Measurements from ENCODE around the gene KIRREL1.

KIRREL1 gene

DNA sequence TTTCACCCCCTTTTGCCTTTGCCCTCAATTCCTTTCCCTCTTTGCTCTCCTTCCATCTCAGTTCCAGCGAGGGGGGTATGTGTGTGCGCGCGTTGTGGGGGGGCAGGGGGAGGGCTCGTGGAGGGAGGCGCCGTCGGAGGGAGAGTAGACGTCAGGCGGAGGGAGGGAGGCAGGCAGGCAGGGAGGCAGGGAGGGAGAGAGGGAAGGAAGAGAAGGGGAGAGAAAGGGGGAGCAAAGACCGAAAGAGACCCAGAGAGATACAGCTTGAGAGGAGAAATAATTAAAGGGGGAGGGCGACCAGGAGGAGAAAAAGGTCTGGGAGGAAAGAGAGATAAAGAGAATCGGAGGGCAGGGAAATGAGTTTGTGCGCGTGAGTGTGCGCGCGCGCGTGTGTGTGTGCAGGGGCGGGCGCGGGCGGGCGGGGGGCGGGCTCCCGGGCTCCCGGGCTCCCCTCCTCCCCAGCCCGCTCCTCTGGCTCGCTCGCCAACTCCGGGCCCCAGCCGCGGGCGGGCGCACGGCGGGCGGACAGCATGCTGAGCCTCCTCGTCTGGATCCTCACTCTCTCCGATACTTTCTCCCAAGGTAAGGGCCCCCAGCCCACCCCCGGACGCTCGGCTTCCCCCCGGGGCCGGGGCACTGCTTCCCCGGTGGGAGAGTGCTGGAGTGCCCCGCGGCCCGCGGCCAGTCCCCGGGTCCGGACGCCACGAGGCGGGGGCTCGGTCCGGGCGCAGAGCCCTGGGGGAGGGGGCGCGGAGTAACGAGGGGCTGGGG is at the start of gene KIRREL1:
Gene KIRREL1, plus strand, starts transcription at position 499 of the 771 bp plus-strand sequence. Its CDS starts 32 bp downstream, at position 531.
- in situ Hi-C loops (cut with MboI; ENCODE audit: low sequenced_read_pairs), result loop anchor here (25.0 kb wide), 1 partner anchor 494 kb away; no protein-coding TSS in a partner anchor

DNA sequence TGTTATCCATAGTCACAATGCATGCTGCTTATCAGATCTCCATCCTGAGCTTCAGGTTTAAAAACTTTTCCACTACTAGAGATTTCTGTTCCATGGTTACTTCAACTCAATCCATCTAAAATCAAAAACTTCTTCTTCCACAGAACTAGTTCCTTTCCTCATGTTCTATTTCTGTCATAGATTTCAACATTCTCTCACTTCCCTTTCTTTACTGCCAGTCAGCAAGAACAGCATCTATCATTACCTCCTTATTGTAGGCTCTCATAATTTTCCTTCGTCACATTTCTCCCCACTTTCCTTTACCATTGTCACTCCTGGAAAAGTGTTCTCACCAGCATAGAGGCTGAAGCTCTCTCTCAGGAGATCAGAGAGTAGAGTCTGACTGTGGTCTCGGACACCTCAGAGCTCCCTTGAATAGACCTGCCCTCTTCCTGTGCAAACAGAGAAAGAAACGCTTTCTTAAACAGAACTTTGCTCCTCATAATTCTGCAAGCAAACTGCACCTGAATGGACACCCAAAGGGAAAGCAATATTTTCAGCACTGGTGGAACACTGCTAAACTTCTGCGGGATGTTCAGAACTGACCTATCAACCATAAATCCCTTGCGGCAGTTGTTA is 48.7 kb upstream of the KIRREL1 start:
- in situ Hi-C loops (cut with MboI; ENCODE audit: low sequenced_read_pairs), result loop anchor here (10.0 kb wide), 1 partner anchor 60 kb away; no protein-coding TSS in a partner anchor

DNA sequence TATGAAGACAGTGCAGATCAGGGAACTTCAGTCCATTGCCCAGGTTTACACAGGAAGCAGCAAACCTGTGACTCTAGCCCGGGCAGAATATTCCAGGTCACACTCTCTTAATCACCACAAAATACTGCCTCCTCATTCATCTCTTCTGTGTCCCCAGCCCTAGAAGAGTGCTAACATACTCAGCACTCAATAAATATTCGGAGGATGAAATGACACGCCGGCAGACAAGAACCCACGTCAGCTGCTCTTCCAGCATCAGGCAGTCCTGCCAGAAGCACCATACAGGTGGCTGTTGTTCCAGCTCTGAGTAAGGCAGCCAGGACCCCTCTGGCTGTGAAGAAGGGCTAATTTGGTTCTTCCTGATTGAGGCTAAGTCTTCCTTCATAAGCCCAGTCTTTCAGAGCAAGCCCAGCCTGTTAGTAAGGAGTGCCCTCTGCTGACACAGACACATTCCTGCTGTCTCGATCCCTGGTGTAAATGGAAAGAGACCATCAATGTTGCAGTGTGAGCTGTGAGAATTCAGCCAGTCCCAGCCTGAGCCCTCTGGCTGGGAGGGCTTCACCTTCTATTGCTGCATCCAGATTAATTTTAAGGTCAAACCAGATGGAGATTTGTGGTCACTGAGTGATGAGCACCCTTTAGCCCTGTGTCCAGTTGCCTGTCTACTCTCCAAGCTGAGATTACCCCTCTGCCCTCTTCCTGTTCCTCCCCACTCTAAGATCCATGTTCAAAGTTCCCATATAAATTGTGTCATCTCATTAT is 45.0 kb upstream of the KIRREL1 start:
- in situ Hi-C loops (cut with MboI; ENCODE audit: low sequenced_read_pairs), result loop anchor here (10.0 kb wide), 1 partner anchor 64 kb away; no protein-coding TSS in a partner anchor

DNA sequence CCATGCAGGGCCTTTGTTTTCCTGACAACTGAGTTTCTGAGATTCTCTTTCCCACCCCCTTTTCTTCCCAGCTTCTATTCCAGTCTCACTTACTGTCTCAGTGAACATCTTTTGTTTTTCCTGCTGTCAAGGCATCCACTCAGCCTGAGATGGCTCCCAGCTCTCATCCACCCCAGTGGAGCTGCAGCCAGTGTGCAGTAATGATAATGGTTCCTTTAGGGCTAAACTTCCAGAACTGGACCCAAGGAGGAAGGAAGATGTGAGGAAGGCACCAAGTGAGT is 44.4 kb upstream of the KIRREL1 start:
- in situ Hi-C loops (cut with MboI; ENCODE audit: low sequenced_read_pairs), result loop anchor here (10.0 kb wide), 1 partner anchor 64 kb away; no protein-coding TSS in a partner anchor

DNA sequence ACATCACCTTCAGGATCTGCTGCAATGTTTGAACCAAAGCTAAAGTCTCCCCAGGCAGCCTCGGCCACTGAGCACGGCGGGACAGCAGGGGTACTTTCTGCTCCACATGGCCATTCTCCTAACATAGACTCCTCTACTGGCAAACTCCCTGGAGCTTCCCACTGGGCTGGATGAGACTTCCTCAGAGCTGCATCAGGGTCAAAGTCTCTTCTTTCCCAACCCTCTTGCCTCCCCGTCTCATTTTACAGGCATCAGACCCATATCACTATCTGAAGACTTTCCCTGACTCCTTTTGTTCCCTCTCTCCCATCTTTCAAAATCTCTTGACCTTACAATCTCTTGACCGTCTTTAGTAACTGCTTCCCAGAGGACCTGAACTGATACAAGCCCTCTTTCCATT is 42.2 kb upstream of the KIRREL1 start:
- in situ Hi-C loops (cut with MboI; ENCODE audit: low sequenced_read_pairs), result no loop called here

DNA sequence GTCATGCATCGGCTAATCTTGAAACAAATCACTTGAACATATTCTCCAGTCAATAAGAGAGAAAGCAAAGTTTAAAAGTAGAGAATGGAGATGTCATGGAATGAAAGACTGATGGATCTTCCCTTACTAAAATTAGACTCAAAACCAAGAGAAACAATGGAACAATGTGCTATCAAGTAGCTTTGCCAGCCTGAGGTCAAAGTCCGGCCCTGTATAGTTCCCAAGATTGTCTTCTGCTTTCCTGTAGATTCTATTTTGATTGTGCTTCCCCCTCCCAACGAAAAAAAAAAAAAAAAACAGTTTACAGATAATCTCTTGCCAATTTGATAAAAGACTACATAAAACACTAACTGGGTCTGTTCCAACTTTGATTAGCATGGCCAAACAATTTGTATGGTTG is 40.8 kb upstream of the KIRREL1 start:
- in situ Hi-C loops (cut with MboI; ENCODE audit: low sequenced_read_pairs), result no loop called here

DNA sequence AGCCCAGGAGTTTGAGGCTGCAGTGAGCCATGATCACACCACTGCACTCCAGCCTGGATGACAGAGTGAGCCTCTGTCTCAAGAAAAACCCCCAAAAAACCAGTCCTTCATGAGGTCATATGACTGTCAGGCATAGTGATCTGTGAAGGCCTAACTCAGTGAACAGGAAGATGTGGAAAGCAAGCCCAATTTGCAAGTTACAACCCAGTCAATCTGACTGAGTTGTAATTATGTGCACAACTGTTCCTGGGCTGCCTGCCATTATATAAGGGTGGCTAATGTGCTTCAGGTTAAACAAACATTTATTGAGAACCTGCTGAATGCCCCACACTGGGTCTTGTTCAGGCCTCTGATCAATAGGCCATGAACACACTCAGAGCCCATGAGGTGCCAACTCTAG is 38.2 kb upstream of the KIRREL1 start:
- in situ Hi-C loops (cut with MboI; ENCODE audit: low sequenced_read_pairs), result no loop called here

DNA sequence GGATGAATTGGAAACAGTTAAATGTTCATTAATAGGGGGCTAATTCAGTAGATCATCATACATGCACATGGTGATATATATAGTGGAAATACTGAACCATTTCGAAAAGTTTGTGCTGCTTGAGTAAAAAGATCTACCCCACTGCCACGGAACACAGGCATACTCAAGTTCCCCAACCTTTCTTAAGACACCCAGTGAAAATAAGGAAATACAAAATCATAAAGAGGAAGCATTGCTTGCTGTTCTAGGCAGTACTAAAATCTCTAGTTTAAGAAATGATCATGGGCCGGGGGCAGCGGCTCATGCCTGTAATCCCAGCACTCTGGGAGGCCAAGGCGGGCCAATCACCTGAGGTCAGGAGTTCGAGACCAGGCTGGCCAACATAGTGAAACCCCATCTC is 37.6 kb upstream of the KIRREL1 start:
- in situ Hi-C loops (cut with MboI; ENCODE audit: low sequenced_read_pairs), result no loop called here

DNA sequence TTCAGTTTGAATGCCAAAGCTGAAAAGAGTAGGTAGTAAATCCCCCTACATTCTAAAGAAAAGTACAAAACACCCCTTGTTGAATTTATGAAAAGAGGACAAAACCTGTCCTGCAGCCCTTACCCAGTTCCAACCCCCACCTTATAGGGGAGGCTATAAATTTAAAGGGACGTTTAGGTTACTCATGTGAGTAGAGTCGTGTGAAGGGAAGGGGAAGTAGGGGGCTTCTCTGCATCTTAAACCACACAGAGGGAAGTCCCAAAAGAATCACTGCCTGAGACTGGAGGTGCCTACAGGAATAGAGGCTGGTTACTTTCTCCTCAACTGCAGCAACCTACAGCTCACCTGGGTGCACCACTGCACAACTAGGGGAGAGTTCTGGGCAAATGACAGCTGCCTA is 36.7 kb upstream of the KIRREL1 start:
- in situ Hi-C loops (cut with MboI; ENCODE audit: low sequenced_read_pairs), result no loop called here

DNA sequence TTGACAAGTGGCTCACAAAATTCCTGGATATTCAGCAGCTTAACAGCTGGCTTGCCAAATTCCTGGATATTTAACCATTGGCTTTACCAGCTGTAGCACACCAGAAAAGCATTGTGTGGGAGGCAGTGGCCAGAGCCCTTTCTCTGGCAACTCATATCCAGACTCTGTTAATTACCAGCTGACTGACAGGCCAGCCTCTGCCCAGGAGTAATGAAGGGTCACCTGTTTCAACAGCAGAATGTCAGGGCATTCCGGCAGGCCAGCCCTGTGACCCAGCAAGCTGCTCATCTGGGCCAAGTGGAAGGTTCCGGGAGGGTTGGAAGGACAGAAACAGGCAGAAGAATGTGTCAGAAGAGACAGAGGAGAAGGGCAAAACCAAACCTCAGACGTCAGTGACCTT is 35.2 kb upstream of the KIRREL1 start:
- in situ Hi-C loops (cut with MboI; ENCODE audit: low sequenced_read_pairs), result no loop called here

DNA sequence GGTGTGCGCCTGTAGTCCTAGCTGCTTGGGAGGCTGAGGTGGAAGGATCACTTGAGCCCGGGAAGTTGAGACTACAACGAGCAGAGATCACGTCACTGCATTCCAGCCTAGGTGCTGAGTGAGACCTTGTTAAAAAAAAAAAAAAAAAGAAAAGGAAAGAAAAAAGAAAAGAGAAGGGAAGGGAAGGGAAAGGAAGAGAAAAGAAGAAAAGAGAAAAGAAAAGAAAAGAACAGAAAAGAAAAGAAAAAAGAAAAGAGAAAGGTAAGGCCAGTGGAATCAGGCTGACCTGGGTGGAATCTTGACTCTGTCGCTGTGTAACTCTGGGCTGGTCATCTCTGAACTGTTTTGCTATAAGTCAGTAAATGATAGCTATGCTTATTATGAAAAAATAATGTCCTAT is 33.7 kb upstream of the KIRREL1 start:
- in situ Hi-C loops (cut with MboI; ENCODE audit: low sequenced_read_pairs), result loop anchor here (10.0 kb wide), 1 partner anchor 165 kb away; a partner anchor contains a TSS

DNA sequence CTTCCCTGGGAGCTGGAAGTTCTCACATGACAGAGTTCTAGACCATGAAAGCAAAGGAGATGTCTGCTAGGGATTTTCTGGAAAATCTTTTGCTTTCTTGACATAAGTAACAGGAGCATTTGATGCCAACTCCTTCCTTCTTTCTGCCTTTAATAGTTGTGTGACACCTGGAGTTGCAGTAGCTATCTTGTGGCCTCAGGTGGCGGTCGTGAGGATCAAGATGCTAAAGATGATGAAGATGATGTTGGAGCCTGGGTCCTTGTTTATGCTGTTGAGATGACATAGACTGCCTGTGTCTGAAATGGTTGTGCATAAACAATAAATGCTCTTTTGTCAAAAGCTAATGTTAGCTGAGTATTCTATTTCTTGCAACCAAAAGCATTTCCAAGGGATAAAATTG is 32.7 kb upstream of the KIRREL1 start:
- in situ Hi-C loops (cut with MboI; ENCODE audit: low sequenced_read_pairs), result loop anchor here (10.0 kb wide), 1 partner anchor 164 kb away; a partner anchor contains a TSS

DNA sequence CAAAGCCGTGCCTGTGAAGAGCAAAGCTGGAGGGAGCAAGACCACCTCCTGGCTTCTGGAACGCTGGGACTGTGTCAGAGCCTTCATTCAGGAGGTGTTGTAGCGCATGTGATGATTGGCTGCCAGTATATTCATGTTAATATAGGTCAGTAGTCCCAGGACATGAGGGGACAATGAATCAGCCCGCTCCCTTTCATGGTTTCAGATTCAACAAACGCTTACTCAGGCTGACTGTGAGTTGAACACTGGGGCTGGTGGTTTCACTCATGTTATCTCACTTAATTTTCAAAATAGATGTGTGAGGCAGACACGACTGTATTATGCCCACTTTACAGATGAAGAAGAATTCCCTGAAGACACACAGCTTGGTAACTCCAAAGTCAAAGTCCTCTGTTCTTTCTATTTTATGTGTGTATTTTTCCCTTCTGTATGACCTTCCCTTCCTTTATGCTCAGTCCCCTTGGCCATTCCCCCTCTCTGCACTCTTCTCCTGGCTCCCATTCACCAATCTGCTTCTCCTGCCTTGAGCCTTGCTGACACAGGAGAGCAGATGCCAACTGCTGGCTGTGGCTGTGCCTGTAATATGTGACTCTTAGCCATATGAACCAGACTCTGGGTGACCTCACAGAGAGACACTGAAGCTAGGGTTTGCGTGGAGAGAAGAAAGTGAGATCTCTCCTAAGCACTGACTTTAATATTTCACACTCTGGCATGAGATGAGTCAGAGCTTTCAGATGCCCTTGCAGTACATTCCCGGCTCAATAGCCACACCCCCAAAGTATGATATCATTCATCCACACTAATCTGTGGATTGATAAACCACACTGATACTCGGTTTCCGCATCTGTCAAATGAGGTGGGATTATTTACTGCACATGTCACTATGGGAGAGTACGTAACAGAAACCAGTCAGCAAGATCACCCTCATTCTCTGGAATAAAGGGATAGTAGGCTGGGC is 31.4 kb upstream of the KIRREL1 start:
- in situ Hi-C loops (cut with MboI; ENCODE audit: low sequenced_read_pairs), result loop anchor here (10.0 kb wide), 1 partner anchor 163 kb away; a partner anchor contains a TSS

DNA sequence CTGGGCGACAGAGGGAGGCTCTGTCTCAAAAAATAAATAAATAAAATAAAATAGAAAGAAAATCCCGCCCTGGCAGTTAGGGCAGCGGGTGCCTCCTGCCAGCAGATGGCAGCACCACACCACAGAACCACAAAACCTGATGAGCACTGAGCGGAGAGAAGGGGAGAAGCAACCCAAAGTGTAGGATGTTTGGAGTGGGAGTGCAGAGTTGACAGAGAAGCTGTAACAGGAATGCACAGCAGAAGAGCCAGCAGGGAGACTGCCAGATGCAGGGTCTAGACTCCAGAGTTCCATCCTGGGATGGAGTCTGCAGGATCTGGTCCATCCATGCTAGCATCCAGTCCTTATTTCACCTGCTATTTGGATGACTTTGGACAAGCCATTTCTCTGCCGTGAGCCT is 29.7 kb upstream of the KIRREL1 start:
- in situ Hi-C loops (cut with MboI; ENCODE audit: low sequenced_read_pairs), result loop anchor here (10.0 kb wide), 1 partner anchor 161 kb away; a partner anchor contains a TSS

DNA sequence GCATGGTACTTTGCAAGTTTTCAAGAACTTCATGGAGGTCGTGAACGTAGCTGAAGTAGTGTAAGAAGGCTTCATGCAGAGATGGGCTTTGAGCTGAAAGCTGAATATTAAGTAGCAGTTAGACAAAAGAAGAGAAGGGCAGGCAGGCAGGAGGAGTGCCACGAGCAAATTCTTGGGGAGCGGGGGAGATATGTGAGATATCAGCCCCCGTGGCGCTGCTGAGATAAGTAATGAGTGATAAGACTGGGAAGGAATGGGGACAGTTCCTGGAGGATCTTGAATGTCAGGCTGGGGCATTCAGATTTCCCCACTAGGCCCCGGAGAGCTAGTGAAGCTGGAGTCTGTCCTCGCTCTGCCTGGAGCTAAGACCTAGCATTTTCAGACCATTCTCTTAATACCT is 27.9 kb upstream of the KIRREL1 start:
- in situ Hi-C loops (cut with MboI; ENCODE audit: low sequenced_read_pairs), result loop anchor here (10.0 kb wide), 1 partner anchor 159 kb away; a partner anchor contains a TSS

DNA sequence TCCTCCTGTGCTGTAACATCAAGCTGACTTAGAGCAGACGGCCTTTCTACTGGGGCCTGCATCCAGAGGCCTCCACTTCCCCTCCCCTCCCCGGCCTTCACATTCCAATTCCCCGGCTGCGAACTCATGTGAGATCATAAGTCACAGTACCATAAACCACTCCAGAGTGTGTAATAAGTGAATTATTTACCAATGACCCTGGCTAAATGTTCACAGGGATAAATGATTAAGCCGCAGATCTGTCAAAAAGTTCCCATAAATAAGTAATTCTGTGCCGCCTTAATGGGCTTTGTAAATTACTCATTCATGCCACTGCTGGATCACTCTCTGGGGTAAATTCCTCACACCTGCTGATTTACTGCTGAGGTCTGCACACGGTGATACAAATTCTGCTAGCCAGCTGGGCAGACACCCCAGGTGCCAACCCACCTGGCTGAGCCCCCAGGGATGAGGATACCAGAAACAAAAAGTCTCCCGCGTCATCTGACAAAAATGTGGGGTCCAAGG is 27.4 kb upstream of the KIRREL1 start:
- in situ Hi-C loops (cut with MboI; ENCODE audit: low sequenced_read_pairs), result loop anchor here (10.0 kb wide), 1 partner anchor 159 kb away; a partner anchor contains a TSS

DNA sequence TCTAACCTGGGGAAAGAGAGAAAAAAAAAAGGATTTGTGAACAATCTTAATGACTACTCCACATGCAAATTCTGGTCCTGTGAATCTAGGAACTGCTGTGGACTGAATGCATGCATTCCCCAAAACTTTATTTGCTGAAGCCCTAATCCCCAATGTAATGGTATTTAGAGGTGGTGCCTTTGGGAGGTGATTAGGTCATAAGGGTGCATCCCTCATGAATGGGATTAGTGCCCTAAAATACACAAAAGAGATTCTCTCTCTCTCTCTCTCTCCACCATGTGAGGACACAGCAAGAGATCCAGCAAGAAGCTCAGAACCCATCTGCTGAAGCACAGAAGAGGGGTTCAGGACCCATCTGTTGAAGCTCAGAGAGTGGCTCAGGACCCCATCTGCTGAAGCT is 26.2 kb upstream of the KIRREL1 start:
- in situ Hi-C loops (cut with MboI; ENCODE audit: low sequenced_read_pairs), result loop anchor here (10.0 kb wide), 1 partner anchor 158 kb away; a partner anchor contains a TSS

DNA sequence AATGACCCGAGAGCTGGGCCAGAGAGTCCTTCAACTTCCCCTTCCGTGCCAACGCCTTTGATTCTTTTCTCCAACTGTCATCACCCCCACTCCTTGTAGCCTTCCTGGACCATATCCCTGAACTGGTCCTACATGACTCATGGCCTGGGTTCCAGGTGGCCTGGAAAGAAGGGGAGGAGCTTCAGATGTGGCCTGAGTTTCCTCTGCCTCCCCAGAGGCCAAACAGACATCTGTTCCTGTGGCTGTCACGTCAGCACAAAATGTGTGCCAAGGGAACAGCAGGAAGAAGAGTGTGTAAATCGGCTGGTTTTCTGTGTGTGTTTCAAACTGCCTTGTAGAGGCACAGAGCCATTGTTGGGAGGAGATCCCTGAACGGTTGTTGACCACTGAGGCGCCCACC is 24.9 kb upstream of the KIRREL1 start:
- in situ Hi-C loops (cut with MboI; ENCODE audit: low sequenced_read_pairs), result loop anchor here (10.0 kb wide), 1 partner anchor 156 kb away; a partner anchor contains a TSS

DNA sequence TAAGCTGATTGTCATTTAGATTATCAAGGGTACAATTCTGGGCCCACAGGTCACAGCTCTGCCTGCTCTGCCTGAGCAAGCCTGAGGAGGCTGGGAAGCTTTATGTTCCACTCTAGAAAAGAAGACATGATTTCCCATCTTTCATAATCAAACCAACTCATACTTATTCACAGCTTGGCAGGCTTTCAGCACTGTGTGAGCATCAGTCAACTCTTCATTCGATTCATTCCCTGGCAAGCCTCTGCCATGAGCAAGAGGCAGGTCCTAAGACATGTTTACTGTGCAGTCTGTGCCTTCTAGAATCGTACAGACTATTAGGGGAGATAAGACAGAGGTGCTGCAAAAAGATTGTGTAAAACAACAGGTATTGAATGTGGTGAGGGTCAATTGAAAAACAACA is 24.5 kb upstream of the KIRREL1 start:
- in situ Hi-C loops (cut with MboI; ENCODE audit: low sequenced_read_pairs), result loop anchor here (10.0 kb wide), 1 partner anchor 156 kb away; a partner anchor contains a TSS

Data from HL-60/S4 (cell line).